Ishikawa (cell line): ENCODE results near the gene TRIO.

Source experiments
- CEBPB ChIP-seq: IDR thresholded peaks from 2 replicates; pipeline ENCODE4 v1.6.1; 2012
- CREB1 ChIP-seq: IDR thresholded peaks from 2 replicates; pipeline ENCODE4 v1.6.1; 2012; ENCODE audit warnings: low read depth
- EGR1 ChIP-seq: IDR thresholded peaks from 2 replicates; pipeline ENCODE4 v1.6.1; 2012
- EP300 ChIP-seq: IDR thresholded peaks from 2 replicates; pipeline ENCODE4 v1.6.1; 2012; ENCODE audit warnings: borderline replicate concordance
- FOXM1 ChIP-seq: IDR thresholded peaks from 2 replicates; pipeline ENCODE4 v1.6.1; 2012; ENCODE audit warnings: low read depth, borderline replicate concordance
- NFIC ChIP-seq: IDR thresholded peaks from 2 replicates; pipeline ENCODE4 v1.6.1; 2012
- RAD21 ChIP-seq: IDR thresholded peaks from 2 replicates; pipeline ENCODE4 v1.6.1; 2012; ENCODE audit warnings: low read depth
- TAF1 ChIP-seq: IDR thresholded peaks from 2 replicates; pipeline ENCODE4 v1.6.1; 2012; ENCODE audit warnings: low read depth, mild to moderate bottlenecking
- TCF12 ChIP-seq: IDR thresholded peaks from 2 replicates; pipeline ENCODE4 v1.6.1; 2012; ENCODE audit warnings: low read depth
- TEAD4 ChIP-seq: IDR thresholded peaks from 2 replicates; pipeline ENCODE4 v1.6.1; 2012
- YY1 ChIP-seq: IDR thresholded peaks from 2 replicates; pipeline ENCODE4 v1.6.1; 2012; ENCODE audit warnings: low read depth
- ZBTB7A ChIP-seq: IDR thresholded peaks from 2 replicates; pipeline ENCODE4 v1.6.1; 2012; ENCODE audit warnings: low read depth
- TF ChIP-seq, protein P1 (sequence below): IDR thresholded peaks from 2 replicates; pipeline ENCODE4 v1.6.1; 2012
- TF ChIP-seq, protein P2 (sequence below): IDR thresholded peaks from 2 replicates; pipeline ENCODE4 v1.6.1; 2012; ENCODE audit warnings: low read depth, mild to moderate bottlenecking
- TF ChIP-seq, protein P3 (sequence below): IDR thresholded peaks from 2 replicates; pipeline ENCODE4 v1.6.1; 2012

Gene TRIO

GRCh38 chr5:14557203-14557770 is 414.1 kb downstream of the TRIO start:
- TF ChIP-seq RAD21, result no peak
- no peak for TF ChIP-seq FOXM1
- TF ChIP-seq TAF1, result no peak
- TF ChIP-seq, protein P1, sequence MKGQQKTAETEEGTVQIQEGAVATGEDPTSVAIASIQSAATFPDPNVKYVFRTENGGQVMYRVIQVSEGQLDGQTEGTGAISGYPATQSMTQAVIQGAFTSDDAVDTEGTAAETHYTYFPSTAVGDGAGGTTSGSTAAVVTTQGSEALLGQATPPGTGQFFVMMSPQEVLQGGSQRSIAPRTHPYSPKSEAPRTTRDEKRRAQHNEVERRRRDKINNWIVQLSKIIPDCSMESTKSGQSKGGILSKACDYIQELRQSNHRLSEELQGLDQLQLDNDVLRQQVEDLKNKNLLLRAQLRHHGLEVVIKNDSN, result no peak
- TF ChIP-seq ZBTB7A, result no peak
- no peak for TF ChIP-seq NFIC
- TF ChIP-seq CREB1, result no peak
- no peak for TF ChIP-seq TEAD4
- TF ChIP-seq, protein P2, sequence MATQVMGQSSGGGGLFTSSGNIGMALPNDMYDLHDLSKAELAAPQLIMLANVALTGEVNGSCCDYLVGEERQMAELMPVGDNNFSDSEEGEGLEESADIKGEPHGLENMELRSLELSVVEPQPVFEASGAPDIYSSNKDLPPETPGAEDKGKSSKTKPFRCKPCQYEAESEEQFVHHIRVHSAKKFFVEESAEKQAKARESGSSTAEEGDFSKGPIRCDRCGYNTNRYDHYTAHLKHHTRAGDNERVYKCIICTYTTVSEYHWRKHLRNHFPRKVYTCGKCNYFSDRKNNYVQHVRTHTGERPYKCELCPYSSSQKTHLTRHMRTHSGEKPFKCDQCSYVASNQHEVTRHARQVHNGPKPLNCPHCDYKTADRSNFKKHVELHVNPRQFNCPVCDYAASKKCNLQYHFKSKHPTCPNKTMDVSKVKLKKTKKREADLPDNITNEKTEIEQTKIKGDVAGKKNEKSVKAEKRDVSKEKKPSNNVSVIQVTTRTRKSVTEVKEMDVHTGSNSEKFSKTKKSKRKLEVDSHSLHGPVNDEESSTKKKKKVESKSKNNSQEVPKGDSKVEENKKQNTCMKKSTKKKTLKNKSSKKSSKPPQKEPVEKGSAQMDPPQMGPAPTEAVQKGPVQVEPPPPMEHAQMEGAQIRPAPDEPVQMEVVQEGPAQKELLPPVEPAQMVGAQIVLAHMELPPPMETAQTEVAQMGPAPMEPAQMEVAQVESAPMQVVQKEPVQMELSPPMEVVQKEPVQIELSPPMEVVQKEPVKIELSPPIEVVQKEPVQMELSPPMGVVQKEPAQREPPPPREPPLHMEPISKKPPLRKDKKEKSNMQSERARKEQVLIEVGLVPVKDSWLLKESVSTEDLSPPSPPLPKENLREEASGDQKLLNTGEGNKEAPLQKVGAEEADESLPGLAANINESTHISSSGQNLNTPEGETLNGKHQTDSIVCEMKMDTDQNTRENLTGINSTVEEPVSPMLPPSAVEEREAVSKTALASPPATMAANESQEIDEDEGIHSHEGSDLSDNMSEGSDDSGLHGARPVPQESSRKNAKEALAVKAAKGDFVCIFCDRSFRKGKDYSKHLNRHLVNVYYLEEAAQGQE, result no peak
- no peak for TF ChIP-seq EGR1
- no peak for TF ChIP-seq EP300
- TF ChIP-seq CEBPB, result no peak
- no peak for TF ChIP-seq TCF12
- TF ChIP-seq YY1, result no peak
- TF ChIP-seq, protein P3, sequence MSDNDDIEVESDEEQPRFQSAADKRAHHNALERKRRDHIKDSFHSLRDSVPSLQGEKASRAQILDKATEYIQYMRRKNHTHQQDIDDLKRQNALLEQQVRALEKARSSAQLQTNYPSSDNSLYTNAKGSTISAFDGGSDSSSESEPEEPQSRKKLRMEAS, result no peak

DNA sequence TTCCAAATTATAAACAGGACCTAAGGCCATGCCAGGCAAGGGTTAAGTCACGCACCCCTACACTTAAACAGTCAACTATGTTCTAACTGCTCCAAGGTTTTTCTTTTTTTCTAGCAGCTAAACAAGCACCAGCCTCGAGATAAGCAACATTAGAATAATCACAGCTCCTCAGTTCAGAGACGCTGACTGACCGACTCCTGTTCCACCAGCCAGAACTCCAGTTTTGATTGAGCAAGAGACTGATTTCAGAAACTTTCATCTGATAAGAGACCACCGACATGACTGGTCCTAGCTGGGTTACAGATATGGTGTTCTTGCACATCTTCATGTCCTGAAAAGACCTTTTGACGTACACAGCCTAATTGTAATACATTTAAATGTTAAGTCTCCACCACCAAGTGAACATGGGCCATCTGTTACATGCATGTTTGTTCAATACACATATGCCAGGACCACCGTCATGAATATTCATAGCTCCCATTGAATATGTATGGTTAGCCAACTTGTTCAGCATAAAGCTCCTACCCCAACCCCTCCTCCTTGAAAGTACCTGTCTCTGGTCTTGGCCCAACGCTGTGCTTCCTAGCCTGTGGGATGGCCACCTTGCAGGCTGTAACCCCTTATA is 414.8 kb downstream of the TRIO start:
- TF ChIP-seq, protein P2, result no peak
- TF ChIP-seq FOXM1 (no peak), TAF1 (no peak), CREB1 (no peak), NFIC (no peak), CEBPB (no peak), EGR1 (no peak)
